Measurements from ENCODE around the gene MYO9B. TPM values are rescaled to one million over a fixed set of nuclear protein-coding genes. Genes with fewer than 3 reads are reported as not detected.
"Not testable (repeated sequence)": the region's sequence is repeated elsewhere in the genome, so short reads cannot be mapped to it uniquely, and the experiment has no call there.

Gene MYO9B
- polyA plus RNA-seq, 3 donors from 2014 or later: 5.9 to 33.8 (median 6.0) TPM

GRCh38 chr19:17180997-17181702 lies 105.6 kb downstream of the MYO9B start:
- peaks cover 3 to 20% (median 9%) of the 10 kb centered on the region in 3 donors for H3K36me3 Mint-ChIP-seq
- H3K4me1 Mint-ChIP-seq: peaks cover 33 to 34% of the 10 kb centered on the region in 2 donors
- H3K27me3 Mint-ChIP-seq (ENCODE audit: low read depth in 3 of 3): peaks cover 6 to 18% (median 7%) of the 10 kb centered on the region in 3 donors
- DNase-seq: no peak
- H3K9me3 Mint-ChIP-seq: no peaks in the 10 kb centered on the region
- H3K4me3 Mint-ChIP-seq: no peak overlapping the region
- no peak overlapping the region for H3K27ac Mint-ChIP-seq

- H3K27ac Mint-ChIP-seq: peak overlapping the region; percentile 96 to 99 (median 96)
- H3K27me3 Mint-ChIP-seq (ENCODE audit: low read depth in 3 of 3): peaks cover 6 to 18% (median 10%) of the 10 kb centered on the region in 3 donors
- peaks cover 0 to 23% (median 4%) of the 10 kb centered on the region in 3 donors for H3K36me3 Mint-ChIP-seq
- peak overlapping the region; percentile 88 to 96 (median 95) for H3K4me3 Mint-ChIP-seq
- peak; percentile 43 to 62 (median 59) for DNase-seq
- H3K9me3 Mint-ChIP-seq: no peaks in the 10 kb centered on the region
- peaks cover 33 to 37% of the 10 kb centered on the region in 2 donors for H3K4me1 Mint-ChIP-seq
Measured at GRCh38 chr19:17183271-17183761, 107.7 kb downstream of the MYO9B start.

GRCh38 chr19:17183858-17184321 lies 108.3 kb downstream of the MYO9B start:
- peaks cover 6 to 18% (median 10%) of the 10 kb centered on the region in 3 donors for H3K27me3 Mint-ChIP-seq (ENCODE audit: low read depth in 3 of 3)
- H3K4me3 Mint-ChIP-seq: peak overlapping the region; percentile 88 to 96 (median 95)
- H3K27ac Mint-ChIP-seq: peak overlapping the region; percentile 96 to 99 (median 96)
- H3K4me1 Mint-ChIP-seq: peaks cover 33 to 37% of the 10 kb centered on the region in 2 donors
- H3K36me3 Mint-ChIP-seq: peaks cover 0 to 26% (median 7%) of the 10 kb centered on the region in 3 donors
- no peak for DNase-seq
- H3K9me3 Mint-ChIP-seq: no peaks in the 10 kb centered on the region

- peak overlapping the region; percentile 96 to 99 (median 96) for H3K27ac Mint-ChIP-seq
- DNase-seq: peak; percentile 73 to 83 (median 83)
- peaks cover 0 to 30% (median 7%) of the 10 kb centered on the region in 3 donors for H3K36me3 Mint-ChIP-seq
- peaks cover 6 to 22% (median 10%) of the 10 kb centered on the region in 3 donors for H3K27me3 Mint-ChIP-seq (ENCODE audit: low read depth in 3 of 3)
- H3K4me3 Mint-ChIP-seq: peak overlapping the region; percentile 88 to 96 (median 95)
- H3K4me1 Mint-ChIP-seq: peaks cover 33 to 37% of the 10 kb centered on the region in 2 donors
- no peaks in the 10 kb centered on the region for H3K9me3 Mint-ChIP-seq
Measured at GRCh38 chr19:17184371-17184841, 108.8 kb downstream of the MYO9B start.

- peak overlapping the region in 5 of 6 donors; percentile 45 to 96 (median 57) for H3K27ac Mint-ChIP-seq
- H3K36me3 Mint-ChIP-seq: peaks cover 0 to 32% (median 7%) of the 10 kb centered on the region in 3 donors
- H3K27me3 Mint-ChIP-seq (ENCODE audit: low read depth in 3 of 3): peaks cover 6 to 22% (median 10%) of the 10 kb centered on the region in 3 donors
- peaks cover 33 to 37% of the 10 kb centered on the region in 2 donors for H3K4me1 Mint-ChIP-seq
- no peaks in the 10 kb centered on the region for H3K9me3 Mint-ChIP-seq
- DNase-seq: peak; percentile 10 to 24 (median 22)
- H3K4me3 Mint-ChIP-seq: peak overlapping the region; percentile 59 to 90 (median 70)
Measured at GRCh38 chr19:17185590-17185989, 110.0 kb downstream of the MYO9B start.

DNA sequence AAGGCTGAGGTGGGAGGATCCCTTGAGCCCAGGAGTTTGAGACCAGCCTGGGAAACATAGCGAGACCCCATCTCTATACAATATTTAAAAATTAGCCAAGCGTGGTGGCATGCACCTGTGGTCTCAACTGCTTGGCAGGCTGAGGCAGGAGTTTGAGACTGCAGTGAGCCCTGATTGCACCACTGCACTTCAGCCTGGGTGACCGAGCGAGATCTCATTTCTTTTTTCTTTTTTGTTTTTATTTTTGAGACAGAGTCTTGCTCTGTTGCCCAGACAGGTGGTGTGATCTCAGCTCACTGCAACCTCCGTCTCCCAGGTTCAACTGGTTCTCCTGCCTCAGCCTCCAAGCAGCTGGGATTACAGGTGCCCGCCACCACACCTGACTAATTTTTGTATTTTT lies 116.2 kb downstream of the MYO9B start:
- not testable (repeated sequence) for DNase-seq; H3K4me1 Mint-ChIP-seq; H3K27ac Mint-ChIP-seq; H3K9me3 Mint-ChIP-seq; H3K4me3 Mint-ChIP-seq; H3K27me3 Mint-ChIP-seq (ENCODE audit: low read depth in 3 of 3)
- peaks cover 17 to 42% (median 19%) of the 10 kb centered on the region in 3 donors for H3K36me3 Mint-ChIP-seq

DNA sequence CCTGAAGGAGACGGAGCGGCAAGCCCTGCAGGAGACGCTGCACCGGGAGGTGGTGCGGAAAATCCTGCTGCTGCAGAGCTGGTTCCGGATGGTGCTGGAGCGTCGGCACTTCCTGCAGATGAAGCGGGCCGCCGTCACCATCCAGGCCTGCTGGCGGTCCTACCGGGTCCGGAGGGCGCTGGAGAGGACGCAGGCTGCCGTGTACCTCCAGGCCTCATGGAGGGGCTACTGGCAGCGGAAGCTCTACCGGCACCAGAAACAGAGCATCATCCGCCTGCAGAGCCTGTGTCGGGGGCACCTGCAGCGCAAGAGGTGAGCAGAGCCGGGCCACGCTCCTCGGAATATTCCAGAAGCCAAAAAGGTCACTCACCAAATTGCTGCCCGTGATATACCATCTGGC lies 117.2 kb downstream of the MYO9B start:
- Mint-ChIP-seq H3K36me3 (peaks cover 18 to 43% (median 28%) of the 10 kb centered on the region in 3 donors), H3K27ac (no peak overlapping the region), H3K4me3 (no peak overlapping the region), H3K9me3 (no peaks in the 10 kb centered on the region), H3K4me1 (peaks cover 1 to 10% of the 10 kb centered on the region in 2 donors), H3K27me3 (ENCODE audit: low read depth in 3 of 3) (peaks cover 0 to 6% (median 0%) of the 10 kb centered on the region in 3 donors)
- DNase-seq: no peak

DNA sequence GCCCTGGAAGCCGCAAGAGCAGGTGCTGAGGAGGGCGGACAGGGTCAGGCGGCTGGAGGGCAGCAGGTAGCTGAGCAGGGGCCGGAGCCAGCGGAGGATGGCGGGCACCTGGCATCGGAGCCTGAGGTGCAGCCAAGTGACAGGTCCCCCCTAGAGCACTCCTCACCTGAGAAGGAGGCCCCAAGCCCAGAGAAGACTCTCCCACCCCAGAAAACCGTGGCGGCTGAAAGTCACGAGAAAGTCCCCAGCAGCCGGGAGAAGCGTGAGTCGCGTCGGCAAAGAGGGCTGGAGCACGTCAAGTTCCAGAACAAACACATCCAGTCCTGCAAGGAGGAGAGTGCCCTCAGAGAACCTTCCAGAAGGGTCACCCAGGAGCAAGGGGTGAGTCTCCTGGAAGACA lies 119.0 kb downstream of the MYO9B start:
- H3K9me3 Mint-ChIP-seq: no peaks in the 10 kb centered on the region
- H3K27me3 Mint-ChIP-seq (ENCODE audit: low read depth in 3 of 3): peaks cover 0 to 3% (median 0%) of the 10 kb centered on the region in 3 donors
- peak overlapping the region in 1 of 6 donors; percentile 78 for H3K27ac Mint-ChIP-seq
- H3K4me1 Mint-ChIP-seq: peaks cover 1 to 10% of the 10 kb centered on the region in 2 donors
- H3K36me3 Mint-ChIP-seq: peaks cover 21 to 42% (median 26%) of the 10 kb centered on the region in 3 donors
- H3K4me3 Mint-ChIP-seq: no peak overlapping the region
- DNase-seq: no peak

- Mint-ChIP-seq H3K4me1 (peaks cover 1 to 10% of the 10 kb centered on the region in 2 donors), H3K36me3 (peaks cover 21 to 44% (median 26%) of the 10 kb centered on the region in 3 donors), H3K9me3 (no peaks in the 10 kb centered on the region), H3K27ac (peak overlapping the region in 1 of 6 donors; percentile 60), H3K4me3 (no peak overlapping the region), H3K27me3 (ENCODE audit: low read depth in 3 of 3) (peaks cover 0 to 3% (median 0%) of the 10 kb centered on the region in 3 donors)
- no peak for DNase-seq
Measured at GRCh38 chr19:17195106-17195505, 119.5 kb downstream of the MYO9B start.

DNA sequence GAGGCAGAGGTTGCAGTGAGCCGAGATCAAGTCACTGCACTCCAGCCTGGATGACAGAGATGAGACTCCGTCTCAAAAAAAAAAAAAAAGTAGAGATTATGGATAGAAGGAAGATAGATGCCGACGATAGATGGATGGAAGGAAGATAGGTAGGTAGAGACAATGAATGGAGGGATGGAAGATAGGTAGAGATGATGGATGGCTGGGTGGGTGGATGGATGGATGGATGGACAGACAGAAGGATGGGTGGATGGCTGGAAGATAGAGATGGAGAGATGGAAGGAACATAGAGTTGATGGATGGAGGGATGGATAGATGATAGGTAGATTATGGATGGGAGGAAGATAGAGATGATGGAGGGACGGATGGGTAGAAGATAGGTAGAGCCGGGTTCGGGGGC lies 121.0 kb downstream of the MYO9B start:
- peaks cover 0 to 10% of the 10 kb centered on the region in 2 donors for H3K4me1 Mint-ChIP-seq
- peak overlapping the region in 4 of 6 donors; percentile 2 to 59 (median 20) for H3K27ac Mint-ChIP-seq
- DNase-seq: no peak
- no peak overlapping the region for H3K4me3 Mint-ChIP-seq
- no peaks in the 10 kb centered on the region for H3K9me3 Mint-ChIP-seq
- H3K27me3 Mint-ChIP-seq (ENCODE audit: low read depth in 3 of 3): peaks cover 0 to 3% (median 1%) of the 10 kb centered on the region in 3 donors
- peaks cover 17 to 45% (median 19%) of the 10 kb centered on the region in 3 donors for H3K36me3 Mint-ChIP-seq

GRCh38 chr19:17197666-17198065 lies 122.1 kb downstream of the MYO9B start:
- DNase-seq: no peak
- Mint-ChIP-seq H3K9me3 (no peaks in the 10 kb centered on the region), H3K4me1 (peaks cover 1 to 10% of the 10 kb centered on the region in 2 donors), H3K27ac (no peak overlapping the region), H3K27me3 (ENCODE audit: low read depth in 3 of 3) (peaks cover 0 to 6% (median 1%) of the 10 kb centered on the region in 3 donors), H3K4me3 (no peak overlapping the region), H3K36me3 (peaks cover 27 to 54% (median 30%) of the 10 kb centered on the region in 3 donors)

- Mint-ChIP-seq H3K4me1 (peaks cover 1 to 10% of the 10 kb centered on the region in 2 donors), H3K36me3 (peaks cover 27 to 58% (median 32%) of the 10 kb centered on the region in 3 donors), H3K9me3 (no peaks in the 10 kb centered on the region), H3K27ac (no peak overlapping the region), H3K4me3 (no peak overlapping the region), H3K27me3 (ENCODE audit: low read depth in 3 of 3) (peaks cover 1 to 10% (median 3%) of the 10 kb centered on the region in 3 donors)
- DNase-seq: no peak
Measured at GRCh38 chr19:17200408-17201079, 125.0 kb downstream of the MYO9B start.

GRCh38 chr19:17202249-17202648 lies 126.7 kb downstream of the MYO9B start:
- no peak for DNase-seq
- Mint-ChIP-seq H3K27me3 (ENCODE audit: low read depth in 3 of 3) (peaks cover 1 to 16% (median 3%) of the 10 kb centered on the region in 3 donors), H3K4me3 (no peak overlapping the region), H3K36me3 (peaks cover 20 to 45% (median 23%) of the 10 kb centered on the region in 3 donors), H3K9me3 (no peaks in the 10 kb centered on the region), H3K27ac (peak overlapping the region in 1 of 6 donors; percentile 68), H3K4me1 (peaks cover 0 to 1% of the 10 kb centered on the region in 2 donors)

Data from immature natural killer cell (primary cell).